Endothelial cell of umbilical vein (primary cell): ENCODE results near the gene MPDZ. TPM values are rescaled to one million over a fixed set of nuclear protein-coding genes. Genes with fewer than 3 reads are reported as not detected.

Source experiments
- BruUV-seq: library from RNA; stranded (reverse); fragments of 400-500 nt; replicated peaks from 2 replicates; lab custom pipeline; 2021; lab: Mats Ljungman, UMichigan
- CTCF ChIA-PET: fragments of 300-600, 350-600 bp; sonication (Branson Sonifier 250); formaldehyde crosslinking; loops from one replicate; lab custom pipeline; 2021; ENCODE audit warnings: antibody characterized with exemption, inconsistent platforms; lab: Charles Lee
- POLR2A ChIA-PET: fragments of 300-600, 350-600 bp; sonication (Branson Sonifier 250); formaldehyde crosslinking; loops from one replicate; lab custom pipeline; 2021; ENCODE audit warnings: antibody characterized with exemption, inconsistent platforms; lab: Charles Lee
- DNase-seq: peaks from one replicate; pipeline ENCODE4 v3.0.0-alpha.2; 2011; ENCODE audit warnings: low read depth, low spot score
- FAIRE-seq: peaks from 2 replicates; lab custom pipeline; 2011; peaks lifted over from hg19 to GRCh38; lab: Jason Lieb, UNC
- H2AFZ ChIP-seq: 2 replicates; pipeline ENCODE4 v1.6.0; 2012; ENCODE audit warnings: low read depth, low read length, control low read depth, inconsistent platforms
- H3K27ac ChIP-seq: 2 replicates; pipeline ENCODE4 v1.5.1; 2011; ENCODE audit warnings: low read depth, mild to moderate bottlenecking, control low read depth, low read length, moderate library complexity; ENCODE audit not compliant: insufficient read depth
- H3K27me3 ChIP-seq, 2 experiments: 2 replicates each; pipeline versions ENCODE4 v1.6.0 to v1.6.1; 2011; ENCODE audit warnings: low read length in 2 of 2, mixed read lengths in 1 of 2; ENCODE audit not compliant: control insufficient read depth in 2 of 2, insufficient read depth in 2 of 2
- H3K36me3 ChIP-seq, 2 experiments: 2 replicates in 1 of 2; 3 replicates in 1 of 2; pipeline ENCODE4 v1.5.1; 2011; ENCODE audit warnings: low read length in 2 of 2, mild to moderate bottlenecking in 1 of 2, moderate library complexity in 1 of 2; ENCODE audit not compliant: control insufficient read depth in 2 of 2, insufficient read depth in 2 of 2; ENCODE audit errors: extremely low read depth in 1 of 2
- H3K4me1 ChIP-seq: 3 replicates; pipeline ENCODE4 v1.5.1; 2011; ENCODE audit warnings: mild to moderate bottlenecking, low read length; ENCODE audit not compliant: control insufficient read depth, insufficient read depth; ENCODE audit errors: extremely low read depth
- H3K4me2 ChIP-seq: 2 replicates; pipeline ENCODE4 v1.6.1; 2011; ENCODE audit warnings: low read length, control low read depth, mixed read lengths; ENCODE audit not compliant: insufficient read depth
- H3K4me3 ChIP-seq, 3 experiments: fragments of 200-600 bp in 1 of 3; sonication (generic), shearing (Covaris generic) in 1 of 3; replicated peaks in 1 of 3; 2 replicates each; pipeline ENCODE4 v1.5.1; 2011 to 2016; ENCODE audit warnings: control low read depth in 3 of 3, low read length in 3 of 3, mild to moderate bottlenecking in 2 of 3, inconsistent platforms in 1 of 3, low read depth in 1 of 3, moderate library complexity in 1 of 3; ENCODE audit not compliant: insufficient read depth in 1 of 3
- H3K79me2 ChIP-seq: 2 replicates; pipeline ENCODE4 v1.6.0; 2012; ENCODE audit warnings: low read length, inconsistent platforms; ENCODE audit not compliant: control insufficient read depth, insufficient read depth
- H3K9ac ChIP-seq: replicated peaks from 2 replicates; pipeline ENCODE3; 2011; ENCODE audit warnings: low read length, control low read depth; ENCODE audit not compliant: insufficient read depth; ENCODE audit errors: extremely low read depth
- H3K9me1 ChIP-seq: replicated peaks from 3 replicates; pipeline ENCODE4 v1.6.0; 2011; ENCODE audit warnings: mild to moderate bottlenecking, low read length; ENCODE audit not compliant: control insufficient read depth, insufficient read depth; ENCODE audit errors: extremely low read depth
- H3K9me3 ChIP-seq: replicated peaks from 2 replicates; pipeline ENCODE4 v1.5.1; 2012; ENCODE audit warnings: low read length, inconsistent platforms; ENCODE audit not compliant: control insufficient read depth, insufficient read depth
- H4K20me1 ChIP-seq: replicated peaks from 2 replicates; pipeline ENCODE3; 2011; ENCODE audit warnings: mild to moderate bottlenecking, low read length; ENCODE audit not compliant: control insufficient read depth, insufficient read depth; ENCODE audit errors: extremely low read depth
- EZH2 ChIP-seq: IDR thresholded peaks from 2 replicates; pipeline ENCODE4 v1.6.1; 2012; ENCODE audit warnings: borderline replicate concordance, low read depth, mild to moderate bottlenecking, moderate library complexity, low read length, inconsistent platforms; ENCODE audit not compliant: severe bottlenecking
- FOS ChIP-seq: IDR thresholded peaks from 2 replicates; pipeline ENCODE4 v1.6.1; 2011; ENCODE audit warnings: mild to moderate bottlenecking, low read length, moderate library complexity, borderline replicate concordance; ENCODE audit not compliant: insufficient read depth
- GATA2 ChIP-seq: IDR thresholded peaks from 2 replicates; pipeline ENCODE4 v1.7.0; 2011; ENCODE audit warnings: low read depth, mild to moderate bottlenecking, moderate library complexity, mixed read lengths, low read length; ENCODE audit not compliant: insufficient read length, insufficient read depth
- MYC ChIP-seq: IDR thresholded peaks from one replicate; pipeline ENCODE4 v1.6.1; 2011; ENCODE audit warnings: mild to moderate bottlenecking, low read depth, low read length
- POLR2A ChIP-seq: IDR thresholded peaks from 2 replicates; pipeline ENCODE4 v1.6.1; 2012; ENCODE audit warnings: low read depth, mild to moderate bottlenecking, control low read depth, low read length
- POLR2AphosphoS5 ChIP-seq: IDR thresholded peaks from 2 replicates; pipeline ENCODE4 v1.6.1; 2012; ENCODE audit warnings: low read depth, mild to moderate bottlenecking, control low read depth, low read length, moderate library complexity; ENCODE audit not compliant: insufficient read depth
- dilution Hi-C: fragments of 300-500 bp; cut with MboI; formaldehyde crosslinking; loops from one replicate; pipeline ENCODE4 v1.15.0; 2019; ENCODE audit warnings: low sequenced_read_pairs; ENCODE audit not compliant: extremely low pct_ligation_motif_present
- intact Hi-C: fragments of 100-400 bp; cut with micrococcal nuclease; formaldehyde crosslinking; loops from one replicate; pipeline ENCODE4 v1.10.0; 2022
- polyA plus RNA-seq, 4 experiments: library from polyadenylated mRNA; depleted of rRNA in 3 of 4; stranded (reverse) in 3 of 4; unstranded in 1 of 4; fragments of >200 nt; gene quantifications; 2 replicates each; pipeline versions ENCODE4 v1.2.1 to v1.2.3, GENCODE V29; 2011 to 2012; ENCODE audit warnings: missing spikeins in 1 of 4
- total RNA-seq: library from RNA; stranded (reverse); gene quantifications from 2 replicates; pipeline ENCODE4 v1.2.3, GENCODE V29; 2021
- TF ChIP-seq, protein P1 (sequence below): IDR thresholded peaks from 2 replicates; pipeline ENCODE4 v1.6.1; 2011; ENCODE audit not compliant: insufficient read depth, insufficient read length
- TF ChIP-seq, protein P2 (sequence below), 2 donors: IDR thresholded peaks; 1 replicate in 1 of 2; 2 replicates in 1 of 2; pipeline ENCODE4 v1.5.1; 2011; ENCODE audit warnings: low read length in 2 of 2, mild to moderate bottlenecking in 2 of 2, moderate library complexity in 2 of 2, control low read depth in 1 of 2, inconsistent platforms in 1 of 2, low read depth in 1 of 2; ENCODE audit not compliant: insufficient read depth in 1 of 2; ENCODE audit errors: extremely low read depth in 1 of 2

MPDZ gene
- total and polyA plus RNA-seq, 2 donors (not counting 3 experiments of a cell fraction or from before 2014, with no cell fraction given), result 22.3 to 54.4 TPM

DNA sequence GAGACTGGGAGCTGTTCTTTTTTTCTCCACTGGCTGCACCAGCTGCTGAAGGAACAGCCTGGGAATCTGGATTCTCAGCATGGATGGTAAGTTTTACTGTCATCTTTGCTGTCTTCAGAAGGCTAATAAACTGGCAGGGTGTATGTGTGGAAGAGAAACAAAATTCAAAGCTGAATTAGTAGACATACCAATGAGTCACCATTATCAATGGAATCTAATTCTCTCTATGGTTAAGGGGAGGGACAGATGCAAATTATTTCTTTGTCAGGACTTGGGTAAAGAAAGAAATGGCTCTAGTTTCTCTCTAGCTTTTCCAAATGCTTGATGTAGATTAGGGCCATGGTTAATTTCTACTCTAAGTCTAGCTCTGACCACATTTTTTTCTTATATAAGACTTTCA, 154.2 kb downstream of the MPDZ start:
- ChIA-PET POLR2A (no interaction called here), CTCF (interaction anchor here (0.7 to 1.6 kb wide), 3 partner anchors 9 to 35 kb away, joined by 4 read pairs; no protein-coding TSS in a partner anchor)
- no peak for DNase-seq
- no peak overlapping the region for H3K9ac ChIP-seq
- no peaks in the 10 kb centered on the region for H4K20me1 ChIP-seq
- intact Hi-C loops (no loop called here), dilution Hi-C loops (no loop called here)
- no peaks in the 10 kb centered on the region for H3K9me1 ChIP-seq
- H3K9me3 ChIP-seq, result no peaks in the 10 kb centered on the region
- TF ChIP-seq, protein P1, sequence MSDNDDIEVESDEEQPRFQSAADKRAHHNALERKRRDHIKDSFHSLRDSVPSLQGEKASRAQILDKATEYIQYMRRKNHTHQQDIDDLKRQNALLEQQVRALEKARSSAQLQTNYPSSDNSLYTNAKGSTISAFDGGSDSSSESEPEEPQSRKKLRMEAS, result no peak
- BruUV-seq, result no TSS peak
- H3K79me2 ChIP-seq, result no peaks in the 10 kb centered on the region
- FAIRE-seq, result no peak
- no peak overlapping the region for H2AFZ ChIP-seq
- peaks cover 14 to 24% of the 10 kb centered on the region in 2 experiments for H3K36me3 ChIP-seq
- H3K4me3 ChIP-seq, result no peak overlapping the region
- H3K4me1 ChIP-seq, result no peaks in the 10 kb centered on the region
- no peaks in the 10 kb centered on the region for H3K27me3 ChIP-seq
- no peak overlapping the region for H3K27ac ChIP-seq
- no peak overlapping the region for H3K4me2 ChIP-seq

DNA sequence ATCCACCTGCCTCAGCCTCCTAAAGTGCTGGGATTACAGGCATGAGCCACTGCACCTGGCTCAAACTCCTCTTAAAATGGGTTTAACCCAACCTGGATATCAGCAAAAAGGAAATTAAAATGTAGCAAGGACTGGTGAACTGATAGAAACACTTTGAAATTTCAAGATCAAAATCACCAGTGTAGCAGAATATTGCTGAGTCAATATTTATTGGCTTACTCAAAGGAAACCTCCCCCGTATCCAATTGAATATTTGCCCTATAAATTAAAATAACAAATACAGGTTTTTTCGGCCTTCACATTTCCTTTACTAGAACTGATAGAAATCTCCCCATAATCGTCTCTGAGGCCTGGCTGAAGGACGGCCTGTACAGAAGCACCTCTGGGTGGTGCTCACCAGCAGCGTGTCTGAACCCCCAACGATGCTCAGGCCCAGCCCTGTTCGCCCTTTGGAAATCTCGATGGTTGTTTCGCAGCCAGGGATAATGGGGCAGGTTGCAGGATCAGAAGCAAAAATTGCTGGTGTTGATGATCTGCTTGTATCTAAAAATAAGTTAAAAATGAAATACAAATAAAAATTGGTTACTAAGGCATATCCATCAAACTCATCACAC, 156.6 kb downstream of the MPDZ start:
- Histone ChIP-seq H4K20me1 (no peaks in the 10 kb centered on the region), H3K9me1 (no peaks in the 10 kb centered on the region), H3K9ac (no peak overlapping the region), H3K36me3 (peaks cover 17 to 24% of the 10 kb centered on the region in 2 experiments), H3K79me2 (no peaks in the 10 kb centered on the region), H3K4me2 (no peak overlapping the region), H3K4me3 (no peak overlapping the region), H3K4me1 (no peaks in the 10 kb centered on the region), H3K27ac (no peak overlapping the region), H3K27me3 (no peaks in the 10 kb centered on the region), H3K9me3 (no peaks in the 10 kb centered on the region), H2AFZ (no peak overlapping the region)
- FAIRE-seq (no peak), DNase-seq (no peak)
- BruUV-seq, result no TSS peak
- CTCF ChIA-PET, result no interaction called here
- dilution Hi-C loops (no loop called here), intact Hi-C loops (no loop called here)
- POLR2A ChIA-PET, result no interaction called here
- TF ChIP-seq POLR2A (no peak), FOS (no peak), GATA2 (no peak), MYC (no peak), EZH2 (no peak), POLR2AphosphoS5 (no peak)
- TF ChIP-seq, protein P2, sequence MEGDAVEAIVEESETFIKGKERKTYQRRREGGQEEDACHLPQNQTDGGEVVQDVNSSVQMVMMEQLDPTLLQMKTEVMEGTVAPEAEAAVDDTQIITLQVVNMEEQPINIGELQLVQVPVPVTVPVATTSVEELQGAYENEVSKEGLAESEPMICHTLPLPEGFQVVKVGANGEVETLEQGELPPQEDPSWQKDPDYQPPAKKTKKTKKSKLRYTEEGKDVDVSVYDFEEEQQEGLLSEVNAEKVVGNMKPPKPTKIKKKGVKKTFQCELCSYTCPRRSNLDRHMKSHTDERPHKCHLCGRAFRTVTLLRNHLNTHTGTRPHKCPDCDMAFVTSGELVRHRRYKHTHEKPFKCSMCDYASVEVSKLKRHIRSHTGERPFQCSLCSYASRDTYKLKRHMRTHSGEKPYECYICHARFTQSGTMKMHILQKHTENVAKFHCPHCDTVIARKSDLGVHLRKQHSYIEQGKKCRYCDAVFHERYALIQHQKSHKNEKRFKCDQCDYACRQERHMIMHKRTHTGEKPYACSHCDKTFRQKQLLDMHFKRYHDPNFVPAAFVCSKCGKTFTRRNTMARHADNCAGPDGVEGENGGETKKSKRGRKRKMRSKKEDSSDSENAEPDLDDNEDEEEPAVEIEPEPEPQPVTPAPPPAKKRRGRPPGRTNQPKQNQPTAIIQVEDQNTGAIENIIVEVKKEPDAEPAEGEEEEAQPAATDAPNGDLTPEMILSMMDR (IDR thresholded peaks at IDR 0.05; ENCODE audit: extremely low read depth in 1 of 2, insufficient read depth in 1 of 2, low read depth in 1 of 2, low read length in 2 of 2), result no peak
